ENCODE data around the gene NEDD9. TPM values are rescaled to one million over a fixed set of nuclear protein-coding genes. Genes with fewer than 3 reads are reported as not detected.

NEDD9 gene
- total and polyA plus RNA-seq, 2 experiments from 2014 or later: 4.4 to 13.0 TPM

DNA sequence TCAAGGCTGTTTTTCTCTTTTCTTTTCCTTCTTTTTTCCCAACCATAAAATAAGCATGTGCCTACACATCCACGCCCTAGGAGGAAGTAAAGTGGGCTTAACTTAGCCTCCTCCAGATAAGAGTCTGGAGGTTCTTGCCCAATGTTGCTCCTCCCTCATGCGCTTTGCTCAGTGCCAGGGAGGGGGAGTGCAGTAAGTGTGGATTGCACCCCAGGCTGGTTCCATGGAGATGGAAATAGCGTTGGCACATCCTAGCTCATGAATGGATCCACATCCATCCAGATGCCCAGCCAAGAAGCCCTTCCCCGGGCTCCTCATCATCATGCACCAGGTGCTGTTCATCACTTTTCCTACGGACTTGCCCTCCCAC is 58.2 kb downstream of the NEDD9 start (continued):
- TF ChIP-seq, protein P1, sequence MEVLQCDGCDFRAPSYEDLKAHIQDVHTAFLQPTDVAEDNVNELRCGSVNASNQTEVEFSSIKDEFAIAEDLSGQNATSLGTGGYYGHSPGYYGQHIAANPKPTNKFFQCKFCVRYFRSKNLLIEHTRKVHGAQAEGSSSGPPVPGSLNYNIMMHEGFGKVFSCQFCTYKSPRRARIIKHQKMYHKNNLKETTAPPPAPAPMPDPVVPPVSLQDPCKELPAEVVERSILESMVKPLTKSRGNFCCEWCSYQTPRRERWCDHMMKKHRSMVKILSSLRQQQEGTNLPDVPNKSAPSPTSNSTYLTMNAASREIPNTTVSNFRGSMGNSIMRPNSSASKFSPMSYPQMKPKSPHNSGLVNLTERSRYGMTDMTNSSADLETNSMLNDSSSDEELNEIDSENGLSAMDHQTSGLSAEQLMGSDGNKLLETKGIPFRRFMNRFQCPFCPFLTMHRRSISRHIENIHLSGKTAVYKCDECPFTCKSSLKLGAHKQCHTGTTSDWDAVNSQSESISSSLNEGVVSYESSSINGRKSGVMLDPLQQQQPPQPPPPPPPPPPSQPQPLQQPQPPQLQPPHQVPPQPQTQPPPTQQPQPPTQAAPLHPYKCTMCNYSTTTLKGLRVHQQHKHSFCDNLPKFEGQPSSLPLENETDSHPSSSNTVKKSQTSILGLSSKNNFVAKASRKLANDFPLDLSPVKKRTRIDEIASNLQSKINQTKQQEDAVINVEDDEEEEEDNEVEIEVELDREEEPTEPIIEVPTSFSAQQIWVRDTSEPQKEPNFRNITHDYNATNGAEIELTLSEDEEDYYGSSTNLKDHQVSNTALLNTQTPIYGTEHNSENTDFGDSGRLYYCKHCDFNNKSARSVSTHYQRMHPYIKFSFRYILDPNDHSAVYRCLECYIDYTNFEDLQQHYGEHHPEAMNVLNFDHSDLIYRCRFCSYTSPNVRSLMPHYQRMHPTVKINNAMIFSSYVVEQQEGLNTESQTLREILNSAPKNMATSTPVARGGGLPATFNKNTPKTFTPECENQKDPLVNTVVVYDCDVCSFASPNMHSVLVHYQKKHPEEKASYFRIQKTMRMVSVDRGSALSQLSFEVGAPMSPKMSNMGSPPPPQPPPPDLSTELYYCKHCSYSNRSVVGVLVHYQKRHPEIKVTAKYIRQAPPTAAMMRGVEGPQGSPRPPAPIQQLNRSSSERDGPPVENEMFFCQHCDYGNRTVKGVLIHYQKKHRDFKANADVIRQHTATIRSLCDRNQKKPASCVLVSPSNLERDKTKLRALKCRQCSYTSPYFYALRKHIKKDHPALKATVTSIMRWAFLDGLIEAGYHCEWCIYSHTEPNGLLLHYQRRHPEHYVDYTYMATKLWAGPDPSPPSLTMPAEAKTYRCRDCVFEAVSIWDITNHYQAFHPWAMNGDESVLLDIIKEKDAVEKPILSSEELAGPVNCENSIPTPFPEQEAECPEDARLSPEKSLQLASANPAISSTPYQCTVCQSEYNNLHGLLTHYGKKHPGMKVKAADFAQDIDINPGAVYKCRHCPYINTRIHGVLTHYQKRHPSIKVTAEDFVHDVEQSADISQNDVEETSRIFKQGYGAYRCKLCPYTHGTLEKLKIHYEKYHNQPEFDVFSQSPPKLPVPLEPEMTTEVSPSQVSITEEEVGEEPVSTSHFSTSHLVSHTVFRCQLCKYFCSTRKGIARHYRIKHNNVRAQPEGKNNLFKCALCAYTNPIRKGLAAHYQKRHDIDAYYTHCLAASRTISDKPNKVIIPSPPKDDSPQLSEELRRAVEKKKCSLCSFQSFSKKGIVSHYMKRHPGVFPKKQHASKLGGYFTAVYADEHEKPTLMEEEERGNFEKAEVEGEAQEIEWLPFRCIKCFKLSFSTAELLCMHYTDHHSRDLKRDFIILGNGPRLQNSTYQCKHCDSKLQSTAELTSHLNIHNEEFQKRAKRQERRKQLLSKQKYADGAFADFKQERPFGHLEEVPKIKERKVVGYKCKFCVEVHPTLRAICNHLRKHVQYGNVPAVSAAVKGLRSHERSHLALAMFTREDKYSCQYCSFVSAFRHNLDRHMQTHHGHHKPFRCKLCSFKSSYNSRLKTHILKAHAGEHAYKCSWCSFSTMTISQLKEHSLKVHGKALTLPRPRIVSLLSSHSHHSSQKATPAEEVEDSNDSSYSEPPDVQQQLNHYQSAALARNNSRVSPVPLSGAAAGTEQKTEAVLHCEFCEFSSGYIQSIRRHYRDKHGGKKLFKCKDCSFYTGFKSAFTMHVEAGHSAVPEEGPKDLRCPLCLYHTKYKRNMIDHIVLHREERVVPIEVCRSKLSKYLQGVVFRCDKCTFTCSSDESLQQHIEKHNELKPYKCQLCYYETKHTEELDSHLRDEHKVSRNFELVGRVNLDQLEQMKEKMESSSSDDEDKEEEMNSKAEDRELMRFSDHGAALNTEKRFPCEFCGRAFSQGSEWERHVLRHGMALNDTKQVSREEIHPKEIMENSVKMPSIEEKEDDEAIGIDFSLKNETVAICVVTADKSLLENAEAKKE (CRISPR knock-in tag; IDR thresholded peaks at IDR 0.05): no peak
- no peak for TF ChIP-seq NANOG (IDR thresholded peaks at IDR 0.05; ENCODE audit: borderline replicate concordance)
- no peak for TF ChIP-seq CREB1 (CRISPR knock-in tag; IDR thresholded peaks at IDR 0.05; ENCODE audit: low read depth)
- no peak for TF ChIP-seq ZNF114 (CRISPR knock-in tag; IDR thresholded peaks at IDR 0.05)
- no peak for TF ChIP-seq ZNF331 (CRISPR knock-in tag; IDR thresholded peaks at IDR 0.05; ENCODE audit: low read depth)
- no peak for TF ChIP-seq POLR2AphosphoS5 (IDR thresholded peaks at IDR 0.05; ENCODE audit: low read depth)
- TF ChIP-seq, protein P2, sequence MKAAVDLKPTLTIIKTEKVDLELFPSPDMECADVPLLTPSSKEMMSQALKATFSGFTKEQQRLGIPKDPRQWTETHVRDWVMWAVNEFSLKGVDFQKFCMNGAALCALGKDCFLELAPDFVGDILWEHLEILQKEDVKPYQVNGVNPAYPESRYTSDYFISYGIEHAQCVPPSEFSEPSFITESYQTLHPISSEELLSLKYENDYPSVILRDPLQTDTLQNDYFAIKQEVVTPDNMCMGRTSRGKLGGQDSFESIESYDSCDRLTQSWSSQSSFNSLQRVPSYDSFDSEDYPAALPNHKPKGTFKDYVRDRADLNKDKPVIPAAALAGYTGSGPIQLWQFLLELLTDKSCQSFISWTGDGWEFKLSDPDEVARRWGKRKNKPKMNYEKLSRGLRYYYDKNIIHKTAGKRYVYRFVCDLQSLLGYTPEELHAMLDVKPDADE (IDR thresholded peaks at IDR 0.05): no peak
- TF ChIP-seq STAT1 (IDR thresholded peaks at IDR 0.05; ENCODE audit: unreplicated experiment): no peak
- TF ChIP-seq EZH2phosphoT487 (IDR thresholded peaks at IDR 0.05; ENCODE audit: unreplicated experiment): no peak

All from GM23338 (cell line).